ENCODE measurements around the gene MMP1. TPM values are rescaled to one million over a fixed set of nuclear protein-coding genes. Genes with fewer than 3 reads are reported as not detected.

MMP1 gene
- total and polyA plus RNA-seq, 2 donors from 2014 or later = 0.26 to 0.82 TPM

- H3K4me1 ChIP-seq (ENCODE audit: control insufficient read depth in 2 of 3, insufficient read depth in 2 of 3, low read depth in 1 of 3, low read length in 3 of 3) = no peaks in the 10 kb centered on the region
- no peak overlapping the region for H3K4me3 ChIP-seq (ENCODE audit: low read length in 3 of 3)
- no peaks in the 10 kb centered on the region for H3K9me3 ChIP-seq (ENCODE audit: control insufficient read depth in 2 of 3, insufficient read depth in 1 of 3, low read length in 3 of 3)
- H3K27ac ChIP-seq (ENCODE audit: low read depth in 2 of 2, low read length in 2 of 2) = no peak overlapping the region
- DNase-seq = no peak
- no peaks in the 10 kb centered on the region for H3K27me3 ChIP-seq (ENCODE audit: control insufficient read depth, insufficient read depth, low read length)
- TF ChIP-seq CTCF (IDR thresholded peaks at IDR 0.05; ENCODE audit: borderline replicate concordance, extremely low read depth, insufficient read depth) = no peak
- H3K9ac ChIP-seq (ENCODE audit: low read length in 3 of 3) = no peak overlapping the region
- intact Hi-C loops (cut with DNase I) = no loop called here
- H3K36me3 ChIP-seq (ENCODE audit: control insufficient read depth in 2 of 3, insufficient read depth in 3 of 3, low read length in 3 of 3) = no peaks in the 10 kb centered on the region
- FAIRE-seq = no peak
Observed at GRCh38 chr11:102783720-102784119, 14.2 kb downstream of the MMP1 start.

- H3K27ac ChIP-seq (ENCODE audit: low read depth in 2 of 2, low read length in 2 of 2) = no peak overlapping the region
- intact Hi-C loops (cut with DNase I) = no loop called here
Observed at GRCh38 chr11:102783016-102783415, 14.9 kb downstream of the MMP1 start.

GRCh38 chr11:102781676-102782075, 16.3 kb downstream of the MMP1 start:
- H3K27me3 ChIP-seq (ENCODE audit: control insufficient read depth, insufficient read depth, low read length) = no peaks in the 10 kb centered on the region
- DNase-seq (no peak), FAIRE-seq (no peak)
- no peaks in the 10 kb centered on the region for H3K9me3 ChIP-seq (ENCODE audit: control insufficient read depth in 2 of 3, insufficient read depth in 1 of 3, low read length in 3 of 3)
- no peak overlapping the region for H3K27ac ChIP-seq (ENCODE audit: low read depth in 2 of 2, low read length in 2 of 2)
- H3K4me3 ChIP-seq (ENCODE audit: low read length in 3 of 3) = no peak overlapping the region
- intact Hi-C loops (cut with DNase I) = no loop called here
- no peak overlapping the region for H3K9ac ChIP-seq (ENCODE audit: low read length in 3 of 3)
- no peaks in the 10 kb centered on the region for H3K4me1 ChIP-seq (ENCODE audit: control insufficient read depth in 2 of 3, insufficient read depth in 2 of 3, low read depth in 1 of 3, low read length in 3 of 3)
- H3K36me3 ChIP-seq (ENCODE audit: control insufficient read depth in 2 of 3, insufficient read depth in 3 of 3, low read length in 3 of 3) = no peaks in the 10 kb centered on the region
- TF ChIP-seq CTCF (IDR thresholded peaks at IDR 0.05; ENCODE audit: borderline replicate concordance, extremely low read depth, insufficient read depth) = no peak

More at GRCh38 chr11:102783016-102783415, 14.9 kb downstream of the MMP1 start:
- H3K4me3 ChIP-seq (ENCODE audit: low read length in 3 of 3) = no peak overlapping the region
- H3K9ac ChIP-seq (ENCODE audit: low read length in 3 of 3) = no peak overlapping the region
- H3K9me3 ChIP-seq (ENCODE audit: control insufficient read depth in 2 of 3, insufficient read depth in 1 of 3, low read length in 3 of 3) = no peaks in the 10 kb centered on the region
- DNase-seq (no peak), FAIRE-seq (no peak)
- H3K4me1 ChIP-seq (ENCODE audit: control insufficient read depth in 2 of 3, insufficient read depth in 2 of 3, low read depth in 1 of 3, low read length in 3 of 3) = no peaks in the 10 kb centered on the region
- H3K27me3 ChIP-seq (ENCODE audit: control insufficient read depth, insufficient read depth, low read length) = no peaks in the 10 kb centered on the region
- no peak for TF ChIP-seq CTCF (IDR thresholded peaks at IDR 0.05; ENCODE audit: borderline replicate concordance, extremely low read depth, insufficient read depth)
- no peaks in the 10 kb centered on the region for H3K36me3 ChIP-seq (ENCODE audit: control insufficient read depth in 2 of 3, insufficient read depth in 3 of 3, low read length in 3 of 3)

DNA sequence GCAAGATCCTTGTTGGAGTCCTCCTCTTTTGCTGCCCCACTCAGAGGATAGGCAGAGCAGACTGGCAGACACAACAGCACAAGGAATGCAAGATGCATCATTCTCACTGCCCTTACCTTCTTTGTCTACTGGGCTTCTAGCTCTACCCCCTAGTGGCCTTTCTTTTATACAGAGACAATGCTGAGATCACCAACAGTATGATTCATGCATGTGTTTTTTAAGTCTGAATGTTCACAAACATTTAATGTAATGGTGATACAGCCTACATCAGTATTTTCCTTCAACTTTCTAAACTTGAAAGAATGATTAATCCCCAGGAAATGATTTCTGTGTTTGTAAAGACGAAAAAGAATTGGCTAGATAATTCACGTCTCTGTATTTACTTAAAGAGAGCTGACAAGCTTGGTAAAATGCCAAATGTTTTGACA, 17.5 kb downstream of the MMP1 start, which contains the start of gene MMP10:
Gene MMP10 (minus strand): TSS at position 138 of the 428 bp plus-strand sequence. CDS start 37 bp downstream, at position 101.
- DNase-seq = peak in 1 of 5 donors; percentile 17

More for the DNA sequence above, 17.5 kb downstream of the MMP1 start, which contains the start of gene MMP10:
- no peaks in the 10 kb centered on the region for H3K9me3 ChIP-seq (ENCODE audit: control insufficient read depth in 2 of 3, insufficient read depth in 1 of 3, low read length in 3 of 3)
- no peaks in the 10 kb centered on the region for H3K4me1 ChIP-seq (ENCODE audit: control insufficient read depth in 2 of 3, insufficient read depth in 2 of 3, low read depth in 1 of 3, low read length in 3 of 3)
- no peak for TF ChIP-seq CTCF (IDR thresholded peaks at IDR 0.05; ENCODE audit: borderline replicate concordance, extremely low read depth, insufficient read depth)
- FAIRE-seq = no peak
- H3K27ac ChIP-seq (ENCODE audit: low read depth in 2 of 2, low read length in 2 of 2) = no peak within 1 kb of the TSS
- no peaks in the 10 kb centered on the region for H3K27me3 ChIP-seq (ENCODE audit: control insufficient read depth, insufficient read depth, low read length)
- intact Hi-C loops (cut with DNase I) = no loop called here
- H3K4me3 ChIP-seq (ENCODE audit: low read length in 3 of 3) = no peak within 1 kb of the TSS
- no peaks in the 10 kb centered on the region for H3K36me3 ChIP-seq (ENCODE audit: control insufficient read depth in 2 of 3, insufficient read depth in 3 of 3, low read length in 3 of 3)
- no peak within 1 kb of the TSS for H3K9ac ChIP-seq (ENCODE audit: low read length in 3 of 3)
